GM21825 (cell line): ENCODE results near the gene CSF3R.

Experiments used
- ATAC-seq: cut with Tn5 transposase; IDR thresholded peaks from one replicate; pipeline ENCODE4 v1.9.1; 2021; ENCODE audit warnings: mild to moderate bottlenecking, moderate library complexity; ENCODE audit not compliant: unreplicated experiment

The CSF3R gene

GRCh38 chr1:36482724-36483388 is at the start of gene CSF3R:
TSS of gene CSF3R (minus strand) at chr1:36482913. CDS start at chr1:36479496, 3,417 bp downstream.
- ATAC-seq, result no peak

- ATAC-seq, result no peak
These were observed 49.1 kb upstream of the CSF3R start for GRCh38 chr1:36531833-36532232.

DNA sequence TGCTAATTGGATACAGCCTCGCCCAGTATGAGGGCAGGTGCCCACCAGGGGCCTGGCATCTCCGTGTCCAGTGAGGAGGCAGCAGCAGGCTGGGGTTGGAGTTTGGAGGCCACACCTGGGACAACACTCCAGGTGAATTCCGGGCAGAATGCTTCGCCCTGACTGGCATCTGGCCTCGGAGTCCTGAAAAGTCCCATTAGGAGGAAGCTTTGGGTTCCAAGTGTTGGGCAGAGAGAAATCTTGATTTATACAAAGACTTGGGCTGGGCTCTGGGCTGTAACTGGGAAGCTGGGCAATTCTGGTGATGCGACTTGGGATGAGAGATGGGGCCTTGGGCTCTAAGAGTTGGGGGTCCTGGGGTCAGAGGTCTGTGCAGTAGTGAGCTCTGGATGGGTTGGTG is 48.1 kb upstream of the CSF3R start:
- no peak for ATAC-seq

DNA sequence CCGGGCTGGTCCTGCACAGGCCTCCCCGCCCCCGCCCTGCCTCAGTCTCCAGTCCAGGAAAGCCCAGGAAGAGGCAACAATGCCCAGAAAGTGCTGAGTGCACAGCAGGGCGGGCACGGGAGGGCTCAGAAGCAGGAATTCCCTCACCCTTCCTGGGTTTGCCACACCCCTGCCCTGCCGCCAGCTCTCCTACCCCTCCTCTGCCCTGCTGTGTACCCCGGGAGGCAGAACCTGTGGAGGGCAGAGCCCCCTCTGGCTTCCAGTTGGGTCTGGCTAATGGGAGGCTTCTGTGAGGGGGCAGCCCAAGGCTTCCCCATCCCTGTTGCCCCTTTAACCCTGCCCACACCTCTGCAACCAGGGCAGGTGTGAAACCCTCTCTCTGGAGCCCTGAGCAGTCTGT is 47.5 kb upstream of the CSF3R start:
- ATAC-seq, result no peak

DNA sequence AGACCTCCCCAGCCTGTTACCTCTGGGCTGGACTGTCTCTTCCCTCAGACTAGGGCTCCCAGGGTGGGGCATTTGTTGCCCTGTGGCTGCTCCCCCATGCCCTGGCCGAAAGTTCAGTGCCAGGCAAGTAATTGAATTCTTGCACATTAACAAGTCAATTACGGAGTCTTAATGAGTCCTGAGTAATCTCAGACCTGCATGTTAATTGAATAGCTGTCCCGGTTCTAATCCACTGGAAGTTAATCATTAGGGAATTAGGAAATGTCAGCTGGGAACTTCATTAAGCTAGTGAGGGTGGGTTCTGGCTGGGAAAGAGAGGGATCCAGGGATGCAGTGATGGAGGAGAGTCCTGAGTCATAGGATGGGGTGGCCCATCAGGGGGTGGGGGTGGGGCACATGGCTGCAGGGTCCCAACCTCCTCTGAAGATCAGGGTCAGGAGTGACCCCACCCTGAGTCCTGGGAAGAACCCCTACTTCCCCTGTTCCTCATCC is 47.1 kb upstream of the CSF3R start:
- ATAC-seq, result no peak

- ATAC-seq, result no peak
These were observed 45.9 kb upstream of the CSF3R start for GRCh38 chr1:36528361-36529349.

GRCh38 chr1:36525166-36525565 is 42.5 kb upstream of the CSF3R start:
- no peak for ATAC-seq

DNA sequence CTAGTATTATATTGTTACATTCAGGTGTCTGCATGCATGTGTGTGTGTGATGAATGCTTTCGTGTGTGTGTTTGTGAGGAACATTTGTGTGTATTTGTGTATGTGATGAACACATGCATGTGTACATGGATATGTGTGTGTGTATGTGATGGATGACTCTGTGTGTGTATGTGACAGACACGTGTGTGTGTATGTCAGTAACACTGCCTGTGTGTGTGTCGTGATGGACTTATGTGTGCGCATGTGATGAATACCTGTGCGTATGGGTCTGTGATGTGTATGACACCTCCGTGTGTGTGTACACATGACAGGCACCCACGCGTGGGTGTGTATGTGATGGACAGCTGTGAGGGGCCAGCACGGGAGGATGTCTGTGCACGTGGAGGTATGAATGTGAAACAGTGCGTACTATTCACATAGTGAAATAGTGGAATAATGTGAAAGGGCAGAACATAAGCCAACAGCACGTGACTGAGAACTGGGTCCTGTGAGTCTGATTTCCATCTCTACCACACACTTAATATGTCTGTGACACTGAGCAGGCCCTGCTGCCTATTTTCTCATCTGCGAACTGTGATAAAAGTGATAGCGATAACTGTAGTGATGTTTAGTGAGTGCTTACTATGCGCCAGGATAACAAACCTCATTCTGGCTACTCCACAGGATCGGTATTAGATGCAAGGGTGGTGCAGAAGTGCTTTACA is 41.8 kb upstream of the CSF3R start:
- ATAC-seq, result no peak

GRCh38 chr1:36523850-36524249 is 41.1 kb upstream of the CSF3R start:
- ATAC-seq, result no peak

- no peak for ATAC-seq
These were observed 40.5 kb upstream of the CSF3R start for GRCh38 chr1:36523230-36523495.

DNA sequence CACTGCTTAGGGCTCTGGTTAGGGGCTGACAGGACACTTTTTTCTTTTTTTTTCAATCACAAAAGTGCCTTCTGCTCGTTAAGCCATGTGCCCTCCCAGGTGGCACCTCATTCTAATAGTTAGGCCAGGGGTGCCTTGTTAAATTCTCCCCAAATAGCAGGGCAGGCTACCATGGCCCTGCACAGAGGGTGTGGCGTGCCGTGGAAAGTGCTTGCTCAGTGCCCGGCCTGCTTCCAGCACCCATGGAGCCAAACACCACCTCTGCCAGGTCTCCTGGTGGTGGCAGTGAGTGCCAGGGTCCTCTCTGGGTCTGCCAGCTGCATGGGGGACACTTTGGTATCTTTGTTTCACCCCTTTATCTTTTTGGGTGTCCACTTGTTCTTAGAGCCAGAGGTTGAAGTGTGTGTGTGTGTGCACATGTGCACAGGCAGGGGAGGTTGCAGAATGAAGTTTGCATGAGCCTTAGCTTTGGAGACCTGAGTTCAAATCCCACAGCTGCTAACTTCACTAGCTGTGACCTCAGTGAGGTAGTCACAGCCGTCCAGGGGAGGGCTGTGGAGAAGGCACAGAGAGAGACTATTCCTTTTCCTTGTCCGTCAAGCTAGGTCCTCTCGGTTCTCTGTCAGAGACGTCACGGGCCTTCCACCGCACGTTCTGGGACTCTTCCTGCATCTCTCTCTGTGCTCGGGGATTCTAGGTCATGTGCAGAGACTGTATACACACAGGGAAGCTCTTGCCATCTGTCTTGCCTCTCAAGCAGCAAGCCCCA is 39.9 kb upstream of the CSF3R start:
- ATAC-seq, result no peak

DNA sequence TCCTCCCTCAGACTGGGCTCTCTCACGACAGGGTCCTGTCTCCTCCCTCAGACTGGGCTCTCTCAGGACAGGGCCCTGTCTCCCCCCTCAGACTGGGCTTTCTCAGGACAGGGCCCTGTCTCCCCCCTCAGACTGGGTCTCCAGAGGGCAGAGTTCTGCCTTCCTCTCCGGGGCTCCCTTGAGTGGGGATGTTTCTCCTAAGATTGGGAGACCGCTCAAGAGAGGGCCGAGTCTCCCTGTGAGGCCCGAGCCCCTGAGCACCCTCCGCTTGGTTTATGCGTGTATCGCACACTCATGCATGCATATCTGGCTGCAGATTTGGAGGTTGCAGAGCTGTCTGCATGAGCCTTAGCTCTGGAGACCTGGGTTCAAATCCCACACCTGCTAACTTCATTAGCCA is 39.3 kb upstream of the CSF3R start:
- no peak for ATAC-seq

DNA sequence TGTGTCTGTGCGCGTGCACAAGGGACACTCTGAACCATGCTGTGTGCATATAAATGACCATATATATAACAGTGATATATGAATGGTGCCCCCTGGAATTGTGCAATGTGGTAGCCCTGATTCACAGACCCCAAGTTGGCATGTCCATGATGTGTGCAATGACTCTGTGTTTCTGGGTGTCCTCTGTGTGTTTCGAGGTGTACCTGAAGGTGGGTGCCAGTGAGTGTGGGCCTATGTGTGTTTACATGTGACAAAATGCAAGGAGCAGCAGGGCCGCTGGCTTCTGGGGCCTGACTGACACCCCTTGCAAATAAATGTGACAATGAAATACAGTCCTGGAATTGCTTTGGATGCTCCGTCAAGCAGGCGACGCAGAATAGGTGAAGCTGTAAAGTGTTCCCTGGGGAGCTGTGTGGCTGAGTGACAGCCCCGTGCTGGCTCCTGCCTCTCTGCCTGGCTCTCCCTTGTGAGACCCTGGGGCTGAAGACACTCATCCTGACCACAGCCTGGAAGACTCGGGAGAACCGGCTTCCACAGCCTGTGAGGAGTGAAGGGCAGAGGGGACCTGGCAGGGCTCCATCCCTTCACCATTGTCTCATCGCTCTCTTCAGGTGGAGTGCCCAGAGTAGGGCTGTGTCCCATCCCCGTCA is 38.2 kb upstream of the CSF3R start:
- ATAC-seq, result no peak

- no peak for ATAC-seq
These were observed 37.3 kb upstream of the CSF3R start for GRCh38 chr1:36520056-36520455.

DNA sequence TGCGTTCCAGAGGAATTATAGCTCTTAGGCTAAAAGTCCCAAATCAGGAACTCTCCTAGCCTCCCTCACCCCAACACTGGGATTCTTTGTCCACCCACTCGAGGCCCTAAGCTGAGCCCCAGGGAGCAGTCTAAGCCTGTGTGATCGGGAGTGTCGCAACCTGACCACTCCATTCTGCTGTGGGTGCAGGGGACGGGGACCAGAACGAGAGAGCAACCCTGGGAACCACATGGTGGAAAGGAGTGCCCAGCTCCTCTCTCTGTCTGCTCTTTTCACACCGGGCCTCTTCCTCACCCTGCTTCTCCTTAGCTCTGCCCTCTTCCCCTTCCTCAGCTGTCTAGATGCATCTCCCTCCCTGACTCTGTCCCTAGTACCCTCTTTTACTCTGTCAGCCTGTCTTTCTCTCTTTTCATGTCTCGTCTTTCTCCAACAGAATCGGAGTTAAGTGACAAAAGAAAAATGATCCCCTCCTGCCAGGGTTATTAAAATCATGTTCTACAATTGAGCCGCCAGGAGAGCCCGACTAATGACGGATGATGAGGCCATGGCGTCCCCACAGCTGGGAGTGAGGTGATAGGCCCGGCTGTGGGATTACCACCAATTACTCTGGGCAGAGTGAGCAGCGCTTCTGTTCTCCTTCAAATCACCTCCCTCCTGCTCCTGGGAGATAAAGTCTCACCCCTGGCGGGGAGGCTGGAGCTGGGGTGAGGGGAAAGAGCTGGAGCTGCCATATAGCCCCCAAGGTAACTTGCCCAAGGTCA is 34.5 kb upstream of the CSF3R start:
- no peak for ATAC-seq

GRCh38 chr1:36516372-36517010 is 33.8 kb upstream of the CSF3R start:
- no peak for ATAC-seq

GRCh38 chr1:36515315-36516138 is 32.8 kb upstream of the CSF3R start:
- ATAC-seq, result no peak

- no peak for ATAC-seq
These were observed 31.8 kb upstream of the CSF3R start for GRCh38 chr1:36514501-36514900.
